RWPE1 (cell line): Measurements from ENCODE around the gene STARD13.

Source experiments
- CTCF ChIA-PET: fragments of 350-600 bp; sonication (Branson Sonifier 250); formaldehyde crosslinking; extraction: SDS; loops from one replicate; lab custom pipeline; 2021; lab: Yijun Ruan, JAX
- POLR2A ChIA-PET: fragments of 400-600 bp; formaldehyde crosslinking; extraction: SDS; loops from one replicate; lab custom pipeline; 2020; ENCODE audit warnings: antibody characterized with exemption; ENCODE audit not compliant: low non-redundant PET; lab: Yijun Ruan, JAX
- DNase-seq: peaks from one replicate; pipeline ENCODE4 v3.0.0; 2012; ENCODE audit warnings: low spot score
- H3K27ac ChIP-seq: fragments of 450-650 bp; 2 replicates; pipeline ENCODE4 v1.5.1; 2017
- CTCF ChIP-seq: fragments of 450-650 bp; conservative IDR thresholded peaks from 2 replicates; pipeline ENCODE4 v1.5.1; 2017; ENCODE audit warnings: low read depth, mild to moderate bottlenecking

STARD13 gene

DNA sequence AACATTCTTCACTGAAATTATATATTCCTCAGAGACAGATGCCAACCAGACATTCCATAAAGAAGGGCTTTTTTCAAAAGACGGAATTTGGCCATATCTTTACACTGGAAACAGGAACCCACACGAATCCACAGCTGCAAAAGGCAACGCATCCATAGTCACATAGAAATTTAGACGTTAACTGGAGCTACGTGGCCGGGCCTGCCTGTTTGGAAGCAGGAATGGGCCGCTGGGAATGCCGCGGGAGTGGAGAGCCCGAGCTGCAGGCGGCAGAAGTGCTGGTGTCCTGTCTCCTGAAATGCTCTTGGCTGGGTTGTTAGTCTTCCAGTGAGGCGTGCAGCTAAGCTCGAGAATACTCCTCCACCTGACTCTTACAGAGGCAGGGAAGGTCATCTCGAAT is 147.1 kb downstream of the STARD13 start:
- H3K27ac ChIP-seq = no peak overlapping the region
- ChIA-PET POLR2A (no interaction called here), CTCF (no interaction called here)
- DNase-seq = no peak
- TF ChIP-seq CTCF = no peak

GRCh38 chr13:33137721-33138120 is 147.8 kb downstream of the STARD13 start:
- no peak for TF ChIP-seq CTCF
- ChIA-PET CTCF (no interaction called here), POLR2A (no interaction called here)
- no peak for DNase-seq
- H3K27ac ChIP-seq = no peak overlapping the region

DNA sequence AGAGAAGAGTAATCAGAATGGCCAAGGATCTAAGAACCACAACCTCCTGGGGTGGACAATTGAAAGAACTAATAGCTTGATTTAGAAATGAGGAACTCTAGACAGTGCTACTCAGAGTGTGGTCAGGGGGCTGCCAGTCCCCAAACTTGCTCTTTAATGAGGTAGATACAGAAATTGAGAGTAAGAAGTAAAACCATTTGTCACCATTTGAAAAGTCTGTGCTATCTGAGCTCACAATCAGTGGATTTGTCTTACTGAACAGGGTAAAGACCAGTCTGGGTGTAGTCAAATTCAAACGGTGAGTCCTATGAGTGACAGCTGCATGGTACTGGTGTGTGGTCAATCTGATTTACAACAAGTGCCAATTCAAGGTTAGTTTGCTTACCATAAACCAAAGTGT is 150.5 kb downstream of the STARD13 start:
- POLR2A ChIA-PET = no interaction called here
- CTCF ChIA-PET = no interaction called here
- no peak overlapping the region for H3K27ac ChIP-seq
- no peak for TF ChIP-seq CTCF
- DNase-seq = no peak

GRCh38 chr13:33134213-33134612 is 151.3 kb downstream of the STARD13 start:
- no peak overlapping the region for H3K27ac ChIP-seq
- POLR2A ChIA-PET = no interaction called here
- no peak for TF ChIP-seq CTCF
- CTCF ChIA-PET = no interaction called here
- DNase-seq = no peak

- H3K27ac ChIP-seq = no peak overlapping the region
- ChIA-PET POLR2A (no interaction called here), CTCF (interaction anchor here (0.7 kb wide), 1 partner anchor 85 kb away, joined by 6 read pairs; no protein-coding TSS in a partner anchor)
- TF ChIP-seq CTCF = no peak
- DNase-seq = no peak
Measured at GRCh38 chr13:33132644-33133440, 152.7 kb downstream of the STARD13 start.

GRCh38 chr13:33129886-33130285 is 155.7 kb downstream of the STARD13 start:
- POLR2A ChIA-PET = no interaction called here
- no peak for DNase-seq
- CTCF ChIA-PET = no interaction called here
- no peak overlapping the region for H3K27ac ChIP-seq
- TF ChIP-seq CTCF = no peak
